GM23338 (cell line): ENCODE data around the gene GDF11. TPM values are rescaled to one million over a fixed set of nuclear protein-coding genes. Genes with fewer than 3 reads are reported as not detected.
A peak's percentile ranks its signal among the peaks of the same experiment; 100 is the strongest.

ENCODE experiments used
- ATAC-seq: fragments of 200-7000 bp; cut with Tn5 transposase; 3 replicates; pipeline ENCODE4 v1.9.1; 2020
- DNase-seq: peaks from one replicate; pipeline ENCODE4 v3.0.0-alpha.2; 2015; ENCODE audit warnings: low spot score
- H2AFZ ChIP-seq: fragments of 200-600 bp; sonication (generic); 2 replicates; pipeline ENCODE4 v1.8.0; 2016; ENCODE audit warnings: antibody characterized with exemption, mild to moderate bottlenecking, moderate library complexity
- H3F3A ChIP-seq: fragments of 200-600 bp; sonication (generic); replicated peaks from 2 replicates; pipeline ENCODE4 v1.8.0; 2017; ENCODE audit warnings: antibody characterized with exemption, mixed run types, low read depth
- H3K27ac ChIP-seq: fragments of 200-600 bp; sonication (generic); 2 replicates; pipeline ENCODE4 v1.6.1; 2016; ENCODE audit warnings: low read depth
- H3K27me3 ChIP-seq: fragments of 200-600 bp; sonication (generic); 2 replicates; pipeline ENCODE4 v1.8.0; 2016; ENCODE audit warnings: mild to moderate bottlenecking, mixed run types, moderate library complexity; ENCODE audit not compliant: insufficient read depth
- H3K36me3 ChIP-seq: fragments of 200-600 bp; sonication (generic); 2 replicates; pipeline ENCODE4 v1.8.0; 2016; ENCODE audit warnings: mild to moderate bottlenecking; ENCODE audit not compliant: insufficient read depth
- H3K4me1 ChIP-seq: fragments of 200-600 bp; sonication (generic); 2 replicates; pipeline ENCODE4 v1.8.0; 2016; ENCODE audit warnings: mild to moderate bottlenecking, moderate library complexity; ENCODE audit not compliant: insufficient read depth
- H3K4me2 ChIP-seq: fragments of 200-600 bp; sonication (generic); 2 replicates; pipeline ENCODE4 v1.7.1; 2017; ENCODE audit warnings: mixed run types
- H3K4me3 ChIP-seq: fragments of 200-600 bp; sonication (generic); 2 replicates; pipeline ENCODE4 v1.6.1; 2016; ENCODE audit warnings: mixed run types
- H3K79me2 ChIP-seq: fragments of 200-600 bp; sonication (generic); replicated peaks from 2 replicates; pipeline ENCODE4 v1.8.0; 2017; ENCODE audit warnings: mild to moderate bottlenecking; ENCODE audit not compliant: insufficient read depth
- H3K9me2 ChIP-seq: fragments of 200-600 bp; sonication (generic); 2 replicates; pipeline ENCODE4 v1.8.0; 2017; ENCODE audit not compliant: insufficient read depth
- H4K20me1 ChIP-seq: fragments of 200-600 bp; sonication (generic); replicated peaks from 2 replicates; pipeline ENCODE4 v1.8.0; 2017; ENCODE audit warnings: mild to moderate bottlenecking; ENCODE audit not compliant: insufficient read depth
- H3K27ac Mint-ChIP-seq: 2 replicates; pipeline ENCODE4 v1.8.0; 2020; ENCODE audit warnings: inconsistent platforms, mild to moderate bottlenecking, moderate library complexity, mixed read lengths
- H3K27me3 Mint-ChIP-seq: 3 replicates; pipeline ENCODE4 v1.8.0; 2022; ENCODE audit warnings: low read depth, mild to moderate bottlenecking, moderate library complexity, mixed read lengths, inconsistent platforms; ENCODE audit not compliant: insufficient read depth, poor library complexity
- H3K36me3 Mint-ChIP-seq: 3 replicates; pipeline ENCODE4 v1.8.0; 2021; ENCODE audit warnings: low read depth, mild to moderate bottlenecking, inconsistent platforms, moderate library complexity, mixed read lengths
- H3K4me1 Mint-ChIP-seq: 3 replicates; pipeline ENCODE4 v1.8.0; 2020; ENCODE audit warnings: mild to moderate bottlenecking, inconsistent platforms, mixed read lengths
- H3K4me3 Mint-ChIP-seq: 3 replicates; pipeline ENCODE4 v1.8.0; 2021; ENCODE audit warnings: moderate library complexity, mild to moderate bottlenecking, inconsistent platforms, mixed read lengths
- H3K9me3 Mint-ChIP-seq: 3 replicates; pipeline ENCODE4 v1.8.0; 2020; ENCODE audit warnings: moderate library complexity, mild to moderate bottlenecking, inconsistent platforms, mixed read lengths
- CREB1 ChIP-seq: fragments of 250-450 bp; sonication (Bioruptor Pico); IDR thresholded peaks from 2 replicates; pipeline ENCODE4 v1.5.0; 2020; ENCODE audit warnings: low read depth, mild to moderate bottlenecking, moderate library complexity
- EZH2phosphoT487 ChIP-seq: fragments of 200-600 bp; sonication (generic); IDR thresholded peaks from one replicate; pipeline ENCODE4 v1.8.1; 2018; ENCODE audit warnings: antibody characterized with exemption; ENCODE audit not compliant: unreplicated experiment
- JUNB ChIP-seq: IDR thresholded peaks from one replicate; pipeline ENCODE4 v1.6.1; 2016; ENCODE audit warnings: antibody characterized with exemption; ENCODE audit not compliant: unreplicated experiment
- REST ChIP-seq: IDR thresholded peaks from one replicate; pipeline ENCODE4 v1.6.1; 2018; ENCODE audit warnings: antibody characterized with exemption; ENCODE audit not compliant: unreplicated experiment
- STAT1 ChIP-seq: IDR thresholded peaks from one replicate; pipeline ENCODE4 v1.6.1; 2016; ENCODE audit warnings: antibody characterized with exemption; ENCODE audit not compliant: unreplicated experiment
- ZNF114 ChIP-seq: fragments of 250-450 bp; sonication (Bioruptor Pico); IDR thresholded peaks from 2 replicates; pipeline ENCODE4 v1.5.0; 2020; ENCODE audit warnings: mild to moderate bottlenecking, moderate library complexity
- ZNF331 ChIP-seq: fragments of 250-450 bp; sonication (Bioruptor Pico); IDR thresholded peaks from 2 replicates; pipeline ENCODE4 v1.5.0; 2020; ENCODE audit warnings: low read depth, mild to moderate bottlenecking, moderate library complexity
- ZNF462 ChIP-seq: fragments of 250-450 bp; sonication (Bioruptor Pico); IDR thresholded peaks from 2 replicates; pipeline ENCODE4 v1.5.0; 2020; ENCODE audit warnings: mild to moderate bottlenecking, moderate library complexity
- polyA plus RNA-seq: library from polyadenylated mRNA; unstranded; fragments of >200 nt; fragmentation: Nextera tagmentation; extraction: Ambion mirVana; gene quantifications from 2 replicates; pipeline ENCODE4 v1.2.1, GENCODE V29; 2016
- total RNA-seq: library from RNA; depleted of rRNA; stranded (reverse); fragments of >200 nt; shearing (Covaris generic); gene quantifications from 2 replicates; pipeline ENCODE4 v1.2.3, GENCODE V29; 2014
- TF ChIP-seq, protein P1 (sequence below), 2 experiments: fragments of 200-600 bp in 1 of 2; sonication (generic) in 1 of 2; conservative IDR thresholded peaks; 2 replicates each; pipeline versions ENCODE4 v1.5.1 to v1.6.1; 2016 to 2017; ENCODE audit warnings: antibody characterized with exemption in 2 of 2, low read depth in 2 of 2, mild to moderate bottlenecking in 2 of 2, moderate library complexity in 1 of 2

The GDF11 gene
- total and polyA plus RNA-seq, 2 experiments from 2014 or later = 3.7 to 12.5 TPM

DNA sequence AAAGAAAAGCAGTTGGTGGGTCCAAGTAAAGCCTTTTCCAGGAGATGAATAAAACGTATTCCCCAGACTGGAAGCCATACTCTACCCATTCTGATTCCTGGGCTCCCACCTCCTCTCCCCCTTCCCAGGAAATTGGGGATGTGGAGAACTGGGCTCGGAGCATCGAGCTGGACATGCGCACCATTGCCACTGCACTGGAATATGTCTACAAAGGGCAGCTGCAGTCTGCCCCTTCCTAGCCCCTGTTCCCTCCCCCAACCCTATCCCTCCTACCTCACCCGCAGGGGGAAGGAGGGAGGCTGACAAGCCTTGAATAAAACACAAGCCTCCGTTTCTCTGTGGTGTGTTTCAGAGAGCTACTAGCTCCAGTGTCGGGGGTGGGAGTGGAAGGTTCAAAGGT is 23.6 kb upstream of the GDF11 start (continued):
- no peak for TF ChIP-seq ZNF462 (CRISPR knock-in tag)
- TF ChIP-seq, protein P1, sequence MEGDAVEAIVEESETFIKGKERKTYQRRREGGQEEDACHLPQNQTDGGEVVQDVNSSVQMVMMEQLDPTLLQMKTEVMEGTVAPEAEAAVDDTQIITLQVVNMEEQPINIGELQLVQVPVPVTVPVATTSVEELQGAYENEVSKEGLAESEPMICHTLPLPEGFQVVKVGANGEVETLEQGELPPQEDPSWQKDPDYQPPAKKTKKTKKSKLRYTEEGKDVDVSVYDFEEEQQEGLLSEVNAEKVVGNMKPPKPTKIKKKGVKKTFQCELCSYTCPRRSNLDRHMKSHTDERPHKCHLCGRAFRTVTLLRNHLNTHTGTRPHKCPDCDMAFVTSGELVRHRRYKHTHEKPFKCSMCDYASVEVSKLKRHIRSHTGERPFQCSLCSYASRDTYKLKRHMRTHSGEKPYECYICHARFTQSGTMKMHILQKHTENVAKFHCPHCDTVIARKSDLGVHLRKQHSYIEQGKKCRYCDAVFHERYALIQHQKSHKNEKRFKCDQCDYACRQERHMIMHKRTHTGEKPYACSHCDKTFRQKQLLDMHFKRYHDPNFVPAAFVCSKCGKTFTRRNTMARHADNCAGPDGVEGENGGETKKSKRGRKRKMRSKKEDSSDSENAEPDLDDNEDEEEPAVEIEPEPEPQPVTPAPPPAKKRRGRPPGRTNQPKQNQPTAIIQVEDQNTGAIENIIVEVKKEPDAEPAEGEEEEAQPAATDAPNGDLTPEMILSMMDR (conservative IDR thresholded peaks at IDR 0.05; ENCODE audit: low read depth in 2 of 2) = no peak
- no peak for TF ChIP-seq EZH2phosphoT487
- TF ChIP-seq ZNF114 (CRISPR knock-in tag) = no peak
- TF ChIP-seq ZNF331 (CRISPR knock-in tag) = no peak
- TF ChIP-seq JUNB = no peak

- no peak within 1 kb of the TSS for H2AFZ ChIP-seq
- H3K4me1 Mint-ChIP-seq = peaks cover 38% of the 10 kb centered on the region
- TF ChIP-seq EZH2phosphoT487 (no peak), STAT1 (no peak), JUNB (no peak), REST (no peak), CREB1 (no peak)
- TF ChIP-seq, protein P1 (conservative IDR thresholded peaks at IDR 0.05; ENCODE audit: low read depth in 2 of 2) = no peak
Observed at GRCh38 chr12:55720071-55720564, 22.8 kb upstream of the GDF11 start, which contains the start of gene RDH5. Gene RDH5 (plus strand): TSS chr12:55720393. CDS start chr12:55721185, 792 bp downstream.

More at GRCh38 chr12:55720071-55720564, 22.8 kb upstream of the GDF11 start, which contains the start of gene RDH5:
- H3K36me3 Mint-ChIP-seq = peaks cover 21% of the 10 kb centered on the region
- H3K27me3 ChIP-seq = no peaks in the 10 kb centered on the region
- no peak within 1 kb of the TSS for H3K4me3 Mint-ChIP-seq
- H3K27me3 Mint-ChIP-seq = peaks cover 28% of the 10 kb centered on the region
- H3K79me2 ChIP-seq = peaks cover 10% of the 10 kb centered on the region; the same call in 1 of the 2 replicates
- 0 out of 2 replicates have a peak within 1 kb of the TSS, but pooled peaks have one; percentile 96 for H3K27ac Mint-ChIP-seq
- no peaks in the 10 kb centered on the region for H3K9me2 ChIP-seq
- no peak within 1 kb of the TSS; the same call in 1 of the 2 replicates for H3K27ac ChIP-seq
- H3K4me1 ChIP-seq = peaks cover 35% of the 10 kb centered on the region
- peaks cover 18% of the 10 kb centered on the region; the same call in 1 of the 2 replicates for H3F3A ChIP-seq
- 0 out of 2 replicates have a peak, but pooled peaks cover 4% of the 10 kb centered on the region for H4K20me1 ChIP-seq
- ATAC-seq (no peak), DNase-seq (no peak)
- 0 out of 2 replicates have a peak, but pooled peaks cover 2% of the 10 kb centered on the region for H3K36me3 ChIP-seq
- H3K9me3 Mint-ChIP-seq = peaks cover 6% of the 10 kb centered on the region; the same call in 2 of the 3 replicates
- no peak within 1 kb of the TSS for H3K4me3 ChIP-seq
- H3K4me2 ChIP-seq = no peak within 1 kb of the TSS
